GM12874 (cell line): ENCODE measurements around the gene TREML2.

ENCODE experiments used
- CTCF ChIP-seq: IDR thresholded peaks from 2 replicates; pipeline ENCODE4 v1.5.1; 2011; ENCODE audit warnings: low read depth, mild to moderate bottlenecking, control low read depth, low read length, moderate library complexity; ENCODE audit not compliant: insufficient read depth

The TREML2 gene

DNA sequence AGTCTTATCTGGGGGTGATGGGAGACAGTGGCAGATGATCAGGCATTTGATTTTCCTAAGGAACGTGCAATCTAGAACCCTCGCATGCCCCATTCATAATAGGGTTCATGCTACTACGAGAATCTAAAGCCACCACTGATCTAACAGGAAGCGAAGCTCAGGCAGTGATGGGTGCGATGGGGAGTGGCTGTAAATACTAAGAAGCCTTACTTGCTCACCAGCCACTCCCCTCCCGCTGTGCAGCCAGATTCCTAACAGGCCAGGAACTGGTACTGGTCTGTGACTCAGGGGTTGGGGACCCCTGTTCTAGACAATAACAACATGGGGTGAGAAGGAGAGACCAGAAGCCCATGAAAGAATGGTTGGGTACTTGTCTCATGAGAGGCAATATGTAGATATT lies 31.7 kb upstream of the TREML2 start:
- no peak for TF ChIP-seq CTCF

DNA sequence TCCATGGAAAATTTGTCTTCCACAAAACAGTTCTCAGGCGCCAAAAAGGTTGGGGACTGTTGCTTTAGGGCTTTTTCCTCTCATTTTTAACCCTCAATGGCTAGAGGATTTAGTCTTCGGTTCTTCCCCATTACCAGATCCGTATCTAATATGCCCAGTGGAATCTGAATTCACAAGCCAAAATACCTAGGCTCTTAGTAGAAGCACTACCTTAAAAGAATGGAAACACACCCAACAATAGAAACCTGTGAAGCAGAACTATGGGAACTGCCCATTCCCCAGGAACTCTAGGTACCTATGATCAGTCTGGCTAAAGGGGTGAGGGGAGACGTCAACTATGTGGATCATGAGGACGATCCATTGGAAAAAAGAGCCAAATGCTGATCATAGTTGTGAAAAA lies 30.3 kb upstream of the TREML2 start:
- TF ChIP-seq CTCF, result no peak

DNA sequence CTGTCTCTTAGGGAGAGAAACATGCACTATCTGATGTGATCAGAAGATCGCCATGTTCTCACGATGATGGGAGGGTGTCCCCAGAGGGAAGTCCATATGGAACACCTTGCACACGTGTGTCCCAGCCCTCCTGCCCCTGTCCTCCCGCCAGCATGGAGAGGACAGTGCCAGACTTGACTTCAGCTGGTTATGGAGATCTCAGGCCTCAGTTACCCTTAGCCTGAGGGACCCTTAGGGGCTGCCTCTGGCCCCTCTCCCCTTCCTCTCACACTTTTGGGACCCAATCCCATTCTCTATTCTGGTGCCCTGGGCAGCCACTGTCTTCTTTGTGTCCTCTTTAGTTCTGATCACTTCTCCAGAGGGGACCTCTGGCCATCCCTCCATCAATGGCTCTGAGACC lies 28.8 kb upstream of the TREML2 start:
- TF ChIP-seq CTCF, result no peak

DNA sequence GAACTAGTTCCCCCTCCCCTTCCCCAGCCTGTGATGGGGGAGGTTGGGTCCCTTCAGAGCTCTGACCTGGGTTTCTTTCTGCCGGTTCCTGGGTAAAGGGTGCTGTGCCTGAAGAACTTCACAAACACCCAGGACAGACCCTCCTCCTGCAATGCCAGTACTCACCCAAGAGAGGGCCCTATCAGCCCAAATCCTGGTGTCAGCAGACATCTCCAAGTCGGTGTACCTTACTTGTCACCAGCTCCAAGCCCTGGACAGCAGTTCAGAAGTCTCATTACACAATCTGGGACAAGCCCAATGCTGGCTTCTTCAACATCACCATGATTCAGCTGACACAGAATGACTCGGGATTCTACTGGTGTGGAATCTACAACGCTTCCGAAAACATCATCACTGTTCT lies 27.7 kb upstream of the TREML2 start:
- no peak for TF ChIP-seq CTCF

DNA sequence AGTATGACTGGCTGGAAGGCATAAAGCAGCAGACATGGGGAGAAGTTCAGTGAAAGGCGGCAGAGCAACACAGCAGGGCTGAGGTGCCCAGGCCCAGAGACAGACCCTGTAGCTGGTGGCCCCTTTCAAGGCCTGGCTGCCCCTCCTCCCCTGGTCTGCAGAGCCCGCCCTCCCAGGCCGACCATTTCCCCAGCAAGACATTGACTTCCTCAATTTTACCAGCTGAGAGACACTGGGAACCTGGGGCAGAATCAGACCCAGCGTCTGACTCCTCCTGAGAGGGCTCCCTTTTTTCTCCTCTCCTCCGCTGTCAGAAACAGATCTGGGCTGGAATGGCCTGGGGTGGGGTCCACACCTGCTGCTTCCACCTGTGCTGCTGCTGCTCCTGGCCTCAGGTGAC lies 27.1 kb upstream of the TREML2 start, which contains the start of gene TREML4:
Gene TREML4, plus strand, starts transcription at position 254 of the 400 bp plus-strand sequence. Its CDS starts 79 bp downstream, at position 333.
- no peak for TF ChIP-seq CTCF

- no peak for TF ChIP-seq CTCF
These were observed 25.8 kb upstream of the TREML2 start for GRCh38 chr6:41226752-41227151.

- no peak for TF ChIP-seq CTCF
These were observed 23.9 kb upstream of the TREML2 start for GRCh38 chr6:41224800-41225199.

DNA sequence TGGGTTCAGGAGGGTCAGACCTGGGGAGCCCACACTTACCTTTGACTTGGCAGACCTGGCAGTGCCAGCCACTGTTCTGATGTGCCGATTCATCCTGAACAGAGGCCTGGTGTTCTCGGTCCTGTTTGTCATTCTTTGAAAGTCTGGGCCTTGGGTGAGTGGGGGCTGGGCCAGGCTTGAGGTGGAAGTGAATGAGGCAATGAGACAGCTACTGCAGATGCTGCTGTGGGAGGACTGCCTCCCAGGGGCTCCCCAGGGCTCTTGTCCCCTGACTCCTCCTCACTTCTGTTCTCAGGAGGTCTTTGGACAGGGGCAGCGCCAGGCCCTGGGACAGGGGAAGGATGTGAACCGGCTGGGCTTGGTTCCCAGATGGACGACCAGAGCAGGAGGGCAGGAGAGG lies 21.6 kb upstream of the TREML2 start:
- TF ChIP-seq CTCF, result no peak
